GM18907 (cell line): ENCODE data around the gene ATP11A.

Experiments used
- ATAC-seq: cut with Tn5 transposase; IDR thresholded peaks from one replicate; pipeline ENCODE4 v1.9.1; 2021; ENCODE audit warnings: mild to moderate bottlenecking, moderate library complexity; ENCODE audit not compliant: unreplicated experiment

The ATP11A gene

DNA sequence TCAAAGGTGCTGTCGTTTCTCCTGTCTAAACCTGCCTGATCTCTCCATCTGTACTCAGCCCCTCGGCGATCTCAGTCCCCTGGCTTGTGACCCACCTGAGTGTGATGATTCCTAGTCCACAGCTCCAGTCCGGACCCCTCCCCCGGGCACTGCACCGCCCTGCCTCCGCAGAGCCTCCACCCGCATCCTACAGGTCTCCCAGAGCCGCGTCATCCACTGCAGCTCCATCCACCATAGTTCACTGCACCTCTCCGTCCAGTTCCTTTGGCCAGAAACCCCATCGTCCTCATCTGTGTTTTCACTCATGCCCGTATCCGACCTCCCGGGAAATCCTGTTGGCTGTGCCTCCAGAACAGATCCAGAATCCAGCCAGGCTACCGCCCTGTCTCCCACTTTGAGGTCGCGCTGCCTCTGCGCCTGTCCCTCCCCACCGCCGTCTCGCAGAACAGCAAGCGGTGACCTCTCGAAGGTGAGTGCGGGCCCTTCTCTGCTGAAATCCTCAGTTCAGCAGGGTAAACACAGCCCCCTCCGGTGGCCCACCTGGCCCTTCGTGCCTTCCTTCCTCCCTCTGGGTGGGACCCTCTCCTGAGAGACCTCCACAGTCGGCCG is 227.3 kb downstream of the ATP11A start:
- ATAC-seq, result no peak

DNA sequence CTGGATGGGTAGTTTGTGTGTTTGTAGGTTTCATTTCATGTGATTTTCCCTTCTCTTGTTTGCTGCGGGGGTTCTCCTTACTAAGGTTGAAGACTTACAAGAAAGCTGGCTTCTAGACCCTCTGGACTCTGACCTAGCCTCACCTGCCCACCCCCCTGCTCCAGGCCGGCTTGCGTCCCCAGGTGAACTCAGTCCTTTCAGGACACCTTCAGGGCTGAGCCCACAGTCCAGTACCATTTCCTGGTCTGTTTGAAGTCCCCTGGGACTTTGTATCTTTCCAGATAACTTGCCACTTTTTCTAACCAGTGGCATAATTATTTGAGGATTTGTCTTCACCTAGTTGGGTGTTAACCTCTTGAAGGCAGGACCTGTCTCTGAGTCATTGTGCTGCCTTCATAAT is 227.9 kb downstream of the ATP11A start:
- ATAC-seq, result no peak

DNA sequence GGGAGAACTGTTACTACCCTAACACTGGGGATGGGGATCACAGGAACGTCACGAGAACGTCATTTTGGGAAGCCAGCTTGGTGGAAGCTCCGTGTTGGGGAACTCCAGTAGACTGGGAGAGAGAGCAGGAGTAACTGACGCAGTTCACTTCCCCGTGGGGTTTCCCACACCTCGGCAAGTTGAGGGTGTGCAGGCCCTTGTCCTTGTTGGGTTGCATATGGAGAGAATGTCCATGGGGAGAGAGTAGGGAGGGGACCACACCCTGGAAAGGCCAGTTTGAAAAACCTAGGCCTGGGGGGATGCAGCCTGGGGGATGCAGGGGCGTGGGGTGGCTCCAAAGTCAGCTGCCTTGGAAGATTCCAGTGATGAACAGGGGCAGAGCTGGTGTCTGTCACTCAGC is 228.4 kb downstream of the ATP11A start:
- no peak for ATAC-seq

DNA sequence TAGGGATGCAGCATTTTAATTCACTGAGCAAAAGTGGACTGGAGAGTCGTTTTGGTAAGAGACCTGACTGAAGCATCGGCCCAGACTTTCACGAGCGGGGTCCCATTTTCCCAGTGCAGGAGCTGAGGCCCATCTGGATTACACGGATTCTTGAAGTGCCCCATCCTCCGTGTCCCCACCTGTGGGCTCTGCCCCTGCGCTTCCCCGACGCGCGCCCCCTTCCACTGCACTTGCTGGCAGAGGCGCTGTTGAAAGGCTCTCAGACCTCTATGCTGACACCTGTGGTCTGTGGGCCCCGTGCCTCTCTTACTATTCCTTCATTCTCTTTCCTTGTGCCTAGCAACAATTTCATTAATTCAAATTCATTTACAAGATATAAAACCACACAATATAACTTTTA is 228.9 kb downstream of the ATP11A start:
- ATAC-seq, result no peak

DNA sequence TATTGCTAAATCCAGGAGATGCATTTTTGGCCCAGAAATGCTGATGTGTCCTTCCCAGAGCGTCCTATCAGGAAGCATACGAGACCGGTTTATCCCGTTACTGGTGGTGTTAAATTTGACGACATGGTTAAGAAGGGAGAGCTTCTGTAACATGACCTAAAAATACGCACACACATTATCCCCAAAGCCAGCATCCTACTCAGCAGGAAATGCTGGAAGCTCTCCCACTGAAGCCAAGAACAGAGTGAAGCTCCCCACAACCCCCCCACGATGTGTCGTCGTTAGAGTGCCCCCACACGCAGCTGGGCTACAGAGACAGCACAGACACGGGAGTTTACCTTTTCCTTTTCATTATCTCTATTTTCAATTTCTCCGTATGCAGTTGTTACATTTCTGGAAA is 234.1 kb downstream of the ATP11A start:
- no peak for ATAC-seq

DNA sequence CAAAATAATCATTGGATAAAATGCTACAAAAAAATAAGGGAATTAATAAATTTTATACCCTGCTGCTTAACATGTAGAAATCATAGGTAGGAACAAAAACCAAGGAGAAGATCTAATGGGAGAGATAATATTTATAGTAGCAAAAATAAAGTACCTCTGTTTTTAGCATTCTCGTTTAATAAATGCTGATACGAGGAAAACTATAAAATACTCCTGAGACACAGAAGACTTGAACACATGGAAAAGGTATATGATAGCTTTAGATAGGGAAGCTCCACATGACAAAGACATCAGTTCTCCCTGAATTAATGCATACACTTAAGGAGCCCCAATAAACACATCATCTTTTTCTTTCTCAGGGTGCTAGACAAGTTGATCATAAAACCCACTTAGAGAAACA is 234.5 kb downstream of the ATP11A start:
- ATAC-seq, result no peak

DNA sequence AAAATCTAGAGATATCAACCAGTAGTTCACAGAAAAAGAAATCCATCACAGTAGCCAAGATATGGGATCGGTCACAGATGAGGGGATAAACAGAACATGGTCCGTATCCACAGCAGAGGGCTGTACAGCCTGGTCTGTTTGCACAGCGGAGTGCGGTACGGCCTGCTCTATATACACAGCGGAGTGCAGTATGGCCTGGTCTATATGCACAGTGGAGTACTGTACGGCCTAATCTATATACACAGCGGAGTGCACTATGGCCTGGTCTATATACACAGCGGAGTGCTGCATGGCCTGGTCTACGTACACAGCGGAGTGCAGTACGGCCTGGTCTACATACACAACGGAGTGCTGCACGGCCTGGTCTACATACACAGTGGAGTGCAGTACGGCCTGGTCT is 236.2 kb downstream of the ATP11A start:
- no peak for ATAC-seq

DNA sequence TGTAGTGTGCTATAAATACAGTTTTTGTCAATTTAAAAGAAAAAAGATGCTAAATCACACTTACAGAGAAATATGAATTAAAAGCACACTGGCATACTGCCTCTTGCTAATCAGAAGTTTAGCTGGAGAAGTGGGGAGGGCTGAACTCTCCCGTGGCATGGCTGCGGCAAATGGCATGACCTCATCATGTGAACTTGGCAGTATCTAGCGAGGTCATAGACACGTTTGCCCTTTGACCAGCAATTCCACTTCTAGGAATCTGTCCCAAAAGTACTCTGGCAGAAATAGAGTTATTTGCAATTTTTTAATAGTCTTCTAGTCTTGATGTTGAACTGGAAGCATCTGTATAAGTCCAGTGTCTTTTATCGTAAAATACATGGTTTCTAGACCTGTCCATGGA is 237.2 kb downstream of the ATP11A start:
- no peak for ATAC-seq

DNA sequence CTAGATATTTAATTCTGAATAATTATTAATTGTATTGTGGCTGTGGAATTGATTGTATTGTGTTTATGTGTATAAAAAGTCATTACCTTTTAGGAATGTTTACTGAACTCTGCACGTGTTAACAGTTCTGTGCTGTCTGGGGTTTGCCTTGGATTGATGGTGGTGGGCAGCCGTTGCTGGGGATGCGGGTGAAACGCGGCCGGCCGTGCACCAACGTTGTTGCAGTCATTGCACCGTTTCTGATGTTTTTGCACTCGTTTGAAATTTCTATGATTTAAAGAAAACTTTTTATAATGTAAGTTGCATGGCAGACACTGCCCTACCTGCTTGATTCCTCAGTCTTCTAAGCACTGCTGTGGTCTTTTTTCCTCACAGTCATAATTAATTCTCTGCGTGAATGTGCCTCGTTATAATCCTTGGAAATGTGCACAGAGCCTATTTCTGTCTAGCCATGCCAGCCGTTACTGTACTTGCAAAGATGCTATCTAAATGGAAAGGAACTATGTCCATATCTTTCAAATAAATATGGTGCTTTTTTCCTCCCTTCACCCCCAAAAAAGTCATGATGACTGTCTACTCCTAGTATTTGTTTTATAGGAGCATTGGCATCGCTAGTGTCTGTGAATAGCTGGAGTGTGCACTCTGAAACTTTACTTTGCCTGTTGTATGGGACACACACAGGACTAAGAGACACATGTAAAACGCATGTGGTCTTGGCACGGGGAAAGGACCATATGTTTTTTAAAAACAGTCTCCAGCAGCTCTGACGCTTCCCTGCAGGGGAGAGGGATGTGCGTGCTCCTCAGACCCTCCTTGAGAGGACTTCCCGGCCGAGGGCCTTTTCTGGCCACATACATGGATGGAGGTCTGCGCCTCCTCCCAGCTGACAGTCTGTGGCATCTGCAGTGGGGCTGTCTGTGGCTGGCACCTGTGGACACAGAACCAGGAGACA is 238.5 kb downstream of the ATP11A start:
- ATAC-seq, result no peak

DNA sequence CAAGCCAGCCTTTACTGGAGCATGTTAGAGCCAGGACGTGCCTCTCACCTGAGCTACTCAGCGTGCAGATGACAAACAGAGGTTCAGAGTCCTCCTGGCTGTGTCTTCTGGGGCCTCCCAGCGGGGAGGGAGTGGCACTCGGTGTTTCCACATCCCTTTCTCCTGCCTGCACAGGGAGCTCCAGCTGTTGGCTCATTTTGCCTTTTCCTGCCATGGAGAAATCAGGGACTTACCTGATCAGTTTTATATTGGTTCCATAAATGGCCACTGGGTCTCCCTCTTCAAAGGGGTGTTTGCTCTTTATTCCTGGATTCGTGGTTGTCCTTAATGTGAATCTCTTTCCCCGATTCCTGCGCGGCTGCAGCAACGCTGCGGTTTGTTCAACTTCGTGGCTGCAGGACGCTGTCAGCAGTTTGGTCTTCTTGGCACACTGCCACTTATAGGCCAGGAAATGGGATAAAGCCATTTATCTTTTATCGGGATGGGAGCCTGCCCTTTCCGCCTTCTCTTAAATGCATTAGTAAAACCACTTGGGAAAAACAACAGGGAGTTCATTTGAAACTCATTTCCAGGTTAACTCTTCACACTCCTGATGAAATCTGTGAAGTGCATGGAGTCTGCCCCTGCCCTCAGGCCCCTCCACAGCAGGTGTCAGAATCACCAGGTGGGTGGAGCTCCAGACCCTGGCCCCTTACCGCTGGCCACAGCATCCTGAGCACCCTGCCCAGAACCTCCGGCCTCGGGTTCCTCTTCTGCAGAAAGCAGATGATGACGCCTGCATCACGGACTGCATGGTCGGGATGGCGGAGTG is 239.3 kb downstream of the ATP11A start:
- ATAC-seq, result no peak

DNA sequence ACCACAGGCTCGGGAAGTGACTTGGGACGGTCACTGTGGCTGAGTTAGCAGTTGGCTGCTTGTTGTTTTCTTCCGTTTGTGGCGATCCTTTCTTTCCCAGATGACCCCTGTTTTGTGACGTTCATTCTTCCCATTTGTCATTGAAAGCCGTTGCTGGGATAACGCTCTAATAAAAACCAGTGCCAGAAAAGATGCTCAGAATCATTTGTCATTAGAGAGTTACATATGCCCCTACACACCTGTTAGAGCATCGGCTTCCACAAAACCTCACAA is 239.9 kb downstream of the ATP11A start:
- ATAC-seq, result no peak

DNA sequence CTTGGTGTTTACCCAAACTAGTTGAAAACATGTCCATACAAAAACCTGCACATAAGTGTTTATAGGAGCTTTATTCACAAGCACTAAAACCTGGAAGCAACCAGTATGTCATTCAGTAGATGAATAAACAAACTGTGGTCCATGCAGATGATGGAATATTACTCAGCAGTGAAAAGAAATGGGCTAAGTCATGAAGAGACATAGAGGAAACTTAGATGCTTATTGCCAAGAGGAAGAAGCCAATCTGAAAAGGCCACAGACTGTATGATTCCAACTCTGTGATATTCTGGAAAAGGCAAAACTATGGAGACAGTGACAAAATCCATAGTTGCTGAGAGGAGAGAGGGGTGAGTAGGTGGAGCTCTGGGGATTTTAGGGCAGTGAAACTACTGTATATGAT is 240.4 kb downstream of the ATP11A start:
- no peak for ATAC-seq

DNA sequence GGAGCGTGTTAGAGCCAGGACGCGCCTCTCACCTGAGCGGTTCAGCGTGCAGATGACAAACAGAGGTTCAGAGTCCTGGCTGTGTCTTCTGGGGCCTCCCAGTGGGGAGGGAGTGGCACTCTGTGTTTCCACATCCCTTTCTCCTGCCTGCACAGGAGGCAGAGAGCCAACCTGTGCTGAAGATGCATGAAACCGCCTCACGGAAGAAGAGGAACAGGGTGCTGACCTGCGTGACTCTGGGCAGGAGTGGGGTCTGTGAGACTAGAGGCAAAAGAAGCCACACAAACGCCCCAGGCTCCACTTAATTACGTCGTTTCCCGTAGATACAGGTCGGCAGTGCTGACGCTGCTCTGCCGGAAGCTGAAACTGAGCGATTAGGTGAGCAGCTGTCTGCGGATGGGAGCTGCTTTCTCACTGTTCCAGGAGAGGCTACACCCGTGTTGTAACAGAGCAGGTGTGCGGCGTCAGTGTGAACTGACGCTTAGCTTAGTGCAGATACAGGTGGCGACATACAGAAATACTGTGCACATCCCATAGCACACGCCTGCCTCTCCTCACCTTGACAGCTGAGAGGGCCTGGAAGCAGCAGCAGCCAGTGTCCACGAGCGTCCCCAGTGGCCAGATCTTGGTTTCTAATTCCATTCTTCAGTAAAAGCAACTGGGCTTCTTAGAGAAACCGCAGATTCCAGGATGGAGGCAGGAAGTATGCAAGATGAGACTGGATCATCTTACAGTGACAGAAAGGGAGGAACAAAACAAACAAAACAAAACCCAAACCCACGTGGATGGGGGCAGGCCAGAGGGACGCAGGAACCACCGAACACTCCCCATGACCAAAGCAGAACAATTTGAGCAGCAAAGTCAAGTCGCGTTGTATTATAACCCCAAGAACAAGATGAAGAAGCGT is 241.4 kb downstream of the ATP11A start:
- no peak for ATAC-seq

DNA sequence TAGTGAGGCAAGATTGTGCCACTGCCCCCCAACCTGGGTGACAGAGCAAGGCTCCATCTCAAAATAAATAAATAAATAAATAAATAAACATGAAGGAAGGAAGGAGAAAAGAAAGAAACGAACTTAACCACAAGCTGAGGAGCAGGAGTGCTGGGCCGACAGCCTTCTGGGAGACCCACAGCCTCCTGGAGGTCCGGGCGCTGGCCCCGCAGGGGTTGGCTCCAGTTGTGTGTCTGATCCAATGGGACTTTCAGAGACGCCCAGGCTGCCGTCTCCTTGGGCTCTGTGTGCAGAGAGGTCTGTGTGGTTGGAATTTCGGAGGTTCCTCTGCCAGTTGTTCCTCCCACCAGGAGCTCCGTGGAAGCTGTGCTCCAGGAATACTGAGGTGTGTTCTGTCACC is 243.1 kb downstream of the ATP11A start:
- no peak for ATAC-seq

DNA sequence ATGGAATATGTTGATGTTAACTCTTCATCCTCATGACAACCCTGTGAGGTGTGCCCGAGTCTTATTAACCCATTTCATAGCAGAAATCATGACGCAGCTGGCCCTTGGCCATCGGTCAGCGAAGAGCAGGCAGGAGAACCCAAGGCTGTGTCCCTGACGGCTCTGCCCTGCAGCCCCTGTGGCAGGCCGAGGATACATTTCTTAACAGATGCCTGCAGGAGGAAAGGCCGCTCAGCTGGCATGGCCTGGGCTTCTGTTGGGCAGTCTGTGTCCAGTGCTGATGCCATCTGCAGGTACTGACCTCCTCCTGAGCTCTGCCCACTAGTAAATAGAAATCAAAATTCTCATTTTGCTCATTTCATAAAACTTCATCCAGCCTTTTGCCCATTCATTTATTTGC is 243.8 kb downstream of the ATP11A start:
- no peak for ATAC-seq

DNA sequence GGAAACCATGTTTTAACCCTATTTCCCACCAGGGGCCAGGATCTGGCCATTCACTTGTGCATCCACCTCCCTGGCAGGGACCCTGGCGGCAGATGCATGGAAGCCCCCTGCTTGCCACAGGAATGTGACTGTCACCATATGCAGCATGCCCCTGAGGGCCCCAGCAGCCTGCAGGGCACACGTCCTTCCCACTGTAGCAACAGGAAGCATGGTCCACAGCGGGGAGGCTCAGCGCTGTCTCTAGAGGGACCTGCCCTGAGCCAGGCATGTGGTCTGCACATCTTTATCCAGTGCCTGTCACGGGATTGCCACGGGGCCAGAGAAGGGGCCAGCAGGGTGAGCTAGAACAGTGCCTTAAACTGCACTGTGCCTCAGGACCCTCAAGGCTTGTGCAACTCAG is 244.2 kb downstream of the ATP11A start:
- ATAC-seq, result no peak
